NCI-H510A treated with DMSO at 0.1 percent for 48 hours (cell line): Measurements from ENCODE around the gene BRD4.
"Not testable (repeated sequence)": the region's sequence is repeated elsewhere in the genome, so short reads cannot be mapped to it uniquely, and the experiment has no call there.

Source experiments
- DNase-seq: peaks from one replicate; lab custom pipeline; 2025; lab: John Stamatoyannopoulos, UW

Gene BRD4

DNA sequence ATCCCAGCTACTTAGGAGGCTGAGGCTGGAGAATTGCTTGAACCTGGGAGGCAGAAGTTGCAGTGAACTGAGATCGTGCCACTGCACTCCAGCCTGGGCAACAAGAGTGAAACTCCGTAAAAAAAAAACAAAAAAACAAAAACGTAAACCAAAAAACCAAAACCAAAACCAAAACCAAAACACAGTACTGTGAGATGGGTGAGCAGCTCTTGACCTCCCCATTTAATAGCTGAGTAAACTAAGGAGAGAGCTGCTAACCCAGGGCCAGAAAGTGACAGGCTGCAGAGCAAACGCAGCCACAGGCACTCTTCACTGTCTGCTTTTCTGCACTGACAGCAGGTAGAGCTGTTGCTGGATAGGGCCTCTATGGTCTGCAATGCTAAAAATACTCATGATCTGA lies 27.7 kb upstream of the BRD4 start:
- DNase-seq: not testable (repeated sequence)

DNA sequence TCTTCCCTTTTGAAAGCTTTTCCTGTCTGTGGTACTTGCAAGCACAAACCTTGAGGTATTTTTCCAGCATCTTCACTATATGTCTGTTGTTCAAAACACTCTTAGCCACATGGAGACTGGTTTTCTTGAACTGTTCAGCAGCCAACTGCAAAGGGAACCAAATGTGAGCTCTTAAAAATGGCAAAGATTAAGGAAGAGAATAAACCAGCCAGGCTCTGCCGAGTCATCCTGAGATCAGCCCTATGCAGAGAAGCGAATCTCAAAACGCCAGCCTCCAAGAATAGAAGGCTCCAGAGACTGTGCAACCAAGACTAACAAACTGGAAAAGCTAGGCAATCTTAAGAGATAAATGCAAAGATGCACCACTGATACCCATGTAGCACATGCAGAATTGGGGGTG lies 26.6 kb upstream of the BRD4 start:
- no peak for DNase-seq

DNA sequence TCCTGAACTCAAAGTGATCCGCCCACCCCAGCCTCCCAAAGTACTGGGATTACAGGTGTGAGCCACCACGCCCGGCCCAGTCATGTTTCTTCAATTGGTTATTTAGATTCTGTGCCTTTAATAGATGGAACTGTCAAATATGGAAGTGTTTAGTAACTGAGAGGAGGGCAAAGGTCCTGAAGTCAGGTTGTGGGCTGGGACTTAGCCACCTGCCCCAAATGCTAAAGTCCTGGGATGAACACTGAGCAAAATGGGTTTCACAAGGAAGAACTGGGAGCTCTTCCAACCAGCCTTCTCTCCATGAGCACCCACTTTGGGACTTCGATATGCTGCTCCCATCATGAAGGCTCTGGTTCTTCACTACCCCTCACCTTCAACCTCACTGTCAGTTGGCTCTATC lies 25.6 kb upstream of the BRD4 start:
- DNase-seq: no peak

DNA sequence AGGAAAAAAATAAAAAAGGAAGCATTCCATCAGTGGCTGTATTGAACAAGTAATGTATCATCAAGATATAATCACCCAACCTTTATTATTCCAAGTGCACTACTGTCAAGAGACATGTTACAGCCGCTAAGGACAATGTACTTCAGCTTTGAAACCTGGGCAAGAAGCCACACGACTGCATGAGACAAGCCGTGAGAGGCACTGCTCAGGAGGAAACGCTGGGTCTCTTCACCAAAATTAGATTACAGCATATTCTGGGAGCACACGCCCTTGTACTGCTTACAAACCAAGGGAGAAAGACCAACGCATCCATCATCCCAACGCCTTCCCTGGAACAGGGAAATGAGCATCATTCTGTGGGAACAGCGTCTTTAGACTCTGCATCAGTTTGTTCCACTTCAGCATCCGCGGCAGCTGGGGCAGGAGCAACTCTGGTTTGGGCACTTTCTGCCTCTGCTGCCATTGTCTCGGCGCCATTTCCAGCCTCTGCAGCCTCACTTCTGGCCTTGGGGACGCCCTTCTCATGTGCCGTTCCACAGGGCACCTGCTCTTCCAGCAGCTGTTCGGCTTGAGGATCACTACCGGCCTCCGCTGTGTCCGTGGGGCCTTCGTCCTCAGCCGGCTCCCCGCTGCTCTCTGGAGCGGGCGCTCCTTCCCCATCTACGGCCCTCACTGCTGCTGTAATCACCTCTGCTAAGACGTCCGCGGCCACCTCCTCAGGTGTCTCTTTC lies 22.4 kb upstream of the BRD4 start:
- DNase-seq: no peak

DNA sequence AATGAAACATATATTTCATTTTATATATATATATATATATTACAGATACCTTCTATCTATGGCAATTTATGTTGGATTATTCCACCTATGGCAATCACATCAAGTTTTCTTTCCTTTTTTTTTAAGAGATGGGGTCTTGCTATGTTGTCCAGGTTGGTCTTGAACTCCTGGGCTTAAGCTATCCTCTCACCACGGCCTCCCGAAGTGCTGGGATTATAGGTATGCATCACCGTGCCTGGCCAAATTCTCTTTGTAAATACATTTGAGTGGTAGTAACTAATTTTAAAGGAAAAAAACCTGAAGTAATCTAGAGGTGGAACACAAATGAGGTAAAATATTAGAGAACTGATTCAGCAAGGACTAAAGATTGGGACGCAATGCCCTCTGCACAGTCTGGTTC lies 21.6 kb upstream of the BRD4 start:
- DNase-seq: no peak

DNA sequence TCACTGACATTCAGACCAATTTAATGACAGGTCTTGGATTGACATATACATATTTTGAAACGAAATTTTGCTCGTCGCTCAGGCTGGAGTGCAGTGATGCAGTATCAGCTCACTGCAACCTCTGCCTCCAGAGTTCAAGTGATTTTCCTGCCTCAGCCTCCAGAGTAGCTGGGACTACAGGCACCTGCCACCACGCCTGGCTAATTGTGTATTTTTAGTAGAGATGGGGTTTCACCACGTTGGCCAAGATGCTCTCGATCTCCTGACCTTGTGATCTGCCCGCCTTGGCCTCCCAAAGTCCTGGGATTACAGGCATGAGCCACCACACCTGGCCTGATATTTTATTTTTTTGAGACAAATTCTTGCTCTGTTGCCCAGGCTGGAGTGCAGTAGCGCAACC lies 20.2 kb upstream of the BRD4 start:
- not testable (repeated sequence) for DNase-seq

DNA sequence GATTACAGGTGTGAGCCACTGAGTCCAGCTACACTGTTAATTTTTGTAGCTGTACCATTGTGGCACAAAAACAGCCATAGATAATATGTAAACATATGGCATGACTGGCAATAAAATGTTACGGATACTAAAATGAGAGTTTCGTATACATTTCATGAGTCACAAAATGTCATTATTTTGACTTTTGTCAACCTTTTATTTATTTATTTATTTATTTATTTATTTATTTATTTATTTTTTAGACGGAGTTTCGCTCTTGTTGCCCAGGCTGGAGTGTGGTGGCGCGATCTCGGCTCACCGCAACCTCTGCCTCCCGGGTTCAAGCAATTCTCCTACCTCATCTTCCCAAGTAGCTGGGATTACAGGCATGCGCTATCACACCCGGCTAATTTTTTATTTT lies 9.0 kb upstream of the BRD4 start:
- DNase-seq: not testable (repeated sequence)

DNA sequence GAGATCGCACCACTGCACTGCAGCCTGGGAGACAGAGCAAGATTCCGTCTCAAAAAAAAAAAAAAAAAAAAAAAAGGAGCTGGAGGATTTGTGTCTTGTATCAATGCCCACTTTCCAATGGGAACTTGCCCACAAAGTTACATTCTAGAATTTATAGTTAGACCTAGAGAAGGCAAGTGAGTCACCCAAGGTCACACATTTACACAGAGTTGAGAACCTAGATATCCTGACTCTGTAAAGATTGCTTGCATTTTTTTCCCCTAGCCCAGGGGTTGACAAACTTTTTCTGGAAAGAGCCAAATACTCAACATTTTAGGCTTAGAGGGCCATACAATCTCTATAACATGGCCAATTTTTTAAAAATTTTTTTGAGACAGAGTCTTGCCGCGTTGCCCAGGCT lies 7.7 kb upstream of the BRD4 start:
- no peak for DNase-seq

DNA sequence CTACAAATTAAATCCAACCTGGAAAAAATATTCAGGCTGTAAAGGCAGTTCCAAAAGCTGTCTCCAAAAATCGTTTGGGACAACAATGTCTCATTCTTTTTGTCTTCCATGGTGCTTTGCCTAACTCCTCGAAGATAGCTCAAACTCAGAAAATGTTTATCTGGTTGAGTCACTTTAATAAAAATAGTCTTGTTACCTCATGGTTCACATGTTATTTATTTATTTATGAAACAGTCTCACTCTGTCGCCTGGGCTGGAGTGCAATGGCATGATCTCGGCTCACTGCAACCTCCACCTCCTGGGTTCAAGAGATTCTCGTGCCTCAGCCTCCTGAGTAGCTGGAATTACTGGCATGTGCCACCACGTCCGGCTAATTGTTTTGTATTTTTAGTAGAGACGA lies 4.9 kb upstream of the BRD4 start:
- DNase-seq: no peak

DNA sequence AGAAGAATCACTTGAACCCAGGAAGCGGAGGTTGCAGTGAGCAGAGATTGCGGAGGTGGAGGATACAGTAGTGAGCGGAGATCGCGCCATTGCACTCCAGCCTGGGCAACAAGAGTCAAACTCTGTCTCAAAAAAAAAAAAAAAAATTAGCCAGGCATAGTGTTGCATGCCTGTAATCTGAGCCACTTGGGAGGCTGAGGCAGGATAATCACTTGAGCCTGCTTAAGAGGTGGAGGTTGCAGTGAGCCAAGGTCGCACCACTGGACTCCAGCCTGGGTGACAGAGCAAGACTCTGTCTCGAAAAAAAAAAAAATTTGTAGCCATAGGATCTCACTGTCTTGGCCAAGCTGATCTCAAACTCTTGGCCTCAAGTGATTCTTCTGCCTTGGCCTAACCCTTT lies 3.7 kb upstream of the BRD4 start:
- DNase-seq: peak; percentile 15

DNA sequence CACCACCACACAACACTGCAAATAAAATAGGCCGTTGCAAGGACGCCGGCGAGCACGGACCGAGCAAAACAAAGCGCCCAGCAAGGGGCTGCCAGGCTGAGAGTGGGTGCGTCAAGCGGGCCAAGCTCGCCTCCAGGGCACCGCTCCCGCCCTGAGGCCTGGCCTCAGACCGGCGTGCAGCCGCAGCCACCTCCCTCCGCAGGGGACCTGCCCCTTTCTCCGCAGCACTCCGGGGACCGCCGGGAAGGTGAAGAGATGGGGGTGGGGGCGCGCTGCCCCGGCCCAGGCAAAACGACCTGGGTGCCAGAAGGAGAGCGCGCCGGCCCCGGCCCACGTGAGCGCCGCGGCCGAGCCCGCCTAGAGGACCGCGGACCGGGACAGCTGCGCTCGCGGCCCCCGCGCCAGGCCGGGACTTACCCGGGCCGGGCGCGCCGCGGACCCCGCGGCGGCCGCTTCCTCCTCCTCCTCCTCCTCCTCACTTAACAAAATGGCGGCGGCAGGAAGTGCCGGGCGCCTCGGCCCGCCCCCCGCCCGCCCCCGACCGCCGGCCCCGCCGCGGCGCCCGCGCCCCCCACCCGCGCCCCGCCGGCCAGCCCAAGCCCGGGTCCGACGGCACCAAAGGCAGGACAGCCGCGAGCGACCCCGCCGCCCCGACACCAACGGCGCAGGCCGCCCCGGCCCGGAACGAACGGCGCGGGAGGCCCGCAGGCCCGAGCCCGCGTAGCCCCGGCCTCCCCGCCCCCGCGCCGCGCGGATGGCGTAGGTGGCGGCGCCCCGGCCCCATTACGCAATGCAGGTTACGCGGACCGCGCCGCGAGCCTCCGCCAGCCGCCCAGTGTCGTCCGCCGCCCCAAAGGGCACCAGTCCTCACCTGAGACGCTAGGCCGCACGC lies 674 bp downstream of the BRD4 start:
- DNase-seq: peak; percentile 15

DNA sequence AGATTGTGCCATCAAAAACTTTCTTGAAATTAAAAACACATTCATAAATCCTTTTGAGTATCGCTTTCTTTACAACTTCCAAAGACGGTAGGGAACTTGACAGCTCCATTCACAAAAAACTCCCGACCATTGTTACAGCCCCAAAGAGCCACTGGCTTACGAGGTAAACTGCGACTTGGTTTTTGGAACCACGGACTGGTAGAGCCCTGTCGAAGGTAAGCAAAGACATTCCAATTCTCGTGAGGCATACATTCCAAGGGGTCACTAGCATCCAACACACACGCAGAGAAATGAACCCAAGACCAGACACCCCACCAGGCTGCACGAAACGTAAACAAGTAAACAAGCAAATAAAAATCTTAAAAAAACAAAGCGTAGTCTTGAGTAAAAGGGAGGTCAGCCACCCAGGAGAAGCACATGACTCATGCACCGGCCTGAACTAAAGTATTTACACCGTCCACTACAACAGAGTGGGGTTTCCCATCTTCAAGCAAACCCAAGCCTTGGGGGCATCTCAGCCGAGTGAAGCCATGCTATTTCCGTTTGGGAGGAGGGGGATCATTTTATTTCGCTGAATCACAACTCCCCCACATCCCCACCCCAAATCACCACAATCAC lies 1.4 kb downstream of the BRD4 start:
- no peak for DNase-seq

DNA sequence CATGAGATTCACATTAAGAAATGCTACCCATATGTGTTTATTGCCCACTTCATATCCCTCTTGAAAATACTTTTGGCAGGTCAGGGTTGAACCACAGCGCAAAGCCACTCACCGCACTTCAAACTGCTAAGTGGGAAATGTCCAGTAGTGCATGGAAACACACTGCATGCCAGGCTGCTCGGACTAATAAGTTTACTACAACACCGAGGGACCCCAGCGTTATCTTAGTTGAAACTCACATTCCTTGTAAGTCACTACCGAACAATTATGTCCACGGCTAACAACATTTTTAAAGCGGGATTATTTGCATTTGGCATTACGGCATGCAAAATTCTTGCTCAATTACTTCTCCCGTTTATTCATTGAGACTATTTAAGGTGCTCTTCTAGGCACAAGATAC lies 4.0 kb downstream of the BRD4 start:
- peak; percentile 32 for DNase-seq

DNA sequence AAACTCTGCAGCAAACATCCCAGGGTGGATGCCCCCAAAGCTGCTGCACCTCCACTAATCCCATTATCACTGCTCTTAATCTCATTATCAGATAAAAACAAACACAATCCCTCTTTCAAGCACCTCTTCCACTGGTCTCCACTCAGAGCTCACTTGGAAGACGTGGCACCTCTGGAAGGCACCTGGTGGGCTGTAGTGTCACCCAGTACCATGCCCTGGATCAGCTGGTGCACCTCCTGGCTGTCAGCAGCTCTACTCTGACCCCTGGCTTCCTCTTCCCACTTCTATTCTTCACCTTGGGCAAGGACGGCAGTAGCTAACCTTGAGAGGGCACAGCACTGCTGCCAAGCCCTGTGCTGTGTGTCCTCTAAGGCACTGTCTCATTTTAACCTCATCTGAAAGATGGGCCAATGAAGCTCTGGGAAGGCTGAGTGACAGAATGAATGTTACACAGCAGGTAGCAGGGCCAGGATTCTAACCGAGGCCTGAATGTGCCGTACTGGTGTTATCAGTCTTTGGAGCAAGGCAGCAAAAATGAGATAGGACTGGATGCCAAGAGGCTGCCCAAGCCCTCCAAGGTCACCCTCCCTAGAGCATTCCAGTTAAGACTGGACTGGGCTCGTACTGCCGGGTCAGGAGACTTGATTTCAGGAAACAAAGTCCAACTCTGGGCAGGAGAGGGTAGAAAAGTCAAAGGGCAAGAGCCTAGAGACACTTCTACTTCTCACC lies 7.4 kb downstream of the BRD4 start:
- no peak for DNase-seq

DNA sequence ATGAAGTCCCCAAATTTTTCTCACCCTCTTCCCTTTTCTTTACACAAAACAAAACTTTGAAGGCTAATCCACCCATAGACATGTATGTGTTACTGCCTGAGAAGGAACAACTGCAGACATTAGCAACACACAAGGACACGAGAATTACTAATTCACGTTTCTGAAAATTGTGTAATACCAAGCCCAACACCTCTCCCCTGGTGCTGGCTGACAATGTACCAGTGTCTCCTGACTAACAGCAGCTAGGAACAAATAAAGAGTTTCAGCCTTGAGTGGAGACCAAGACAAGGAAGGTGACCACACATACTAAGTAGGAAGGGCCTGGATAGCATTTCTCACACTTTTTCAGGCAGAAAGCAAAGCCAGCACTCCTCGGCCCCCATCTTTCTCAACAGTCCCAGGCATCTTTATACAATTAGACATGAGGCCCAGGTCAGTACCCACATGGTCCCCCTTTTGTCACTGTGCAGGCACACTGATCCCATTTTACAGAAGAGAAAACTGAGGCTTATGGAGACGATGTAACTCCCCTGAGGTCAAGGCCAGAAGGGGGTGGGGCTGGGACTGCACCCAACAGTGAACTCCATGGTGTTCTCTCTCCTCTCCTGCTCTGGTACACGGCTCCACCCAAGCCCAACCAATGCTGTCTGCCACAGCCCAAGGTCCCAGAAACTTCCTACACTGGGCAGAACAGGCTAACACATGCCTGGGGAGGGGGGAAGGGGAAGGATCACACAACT lies 8.7 kb downstream of the BRD4 start:
- no peak for DNase-seq

DNA sequence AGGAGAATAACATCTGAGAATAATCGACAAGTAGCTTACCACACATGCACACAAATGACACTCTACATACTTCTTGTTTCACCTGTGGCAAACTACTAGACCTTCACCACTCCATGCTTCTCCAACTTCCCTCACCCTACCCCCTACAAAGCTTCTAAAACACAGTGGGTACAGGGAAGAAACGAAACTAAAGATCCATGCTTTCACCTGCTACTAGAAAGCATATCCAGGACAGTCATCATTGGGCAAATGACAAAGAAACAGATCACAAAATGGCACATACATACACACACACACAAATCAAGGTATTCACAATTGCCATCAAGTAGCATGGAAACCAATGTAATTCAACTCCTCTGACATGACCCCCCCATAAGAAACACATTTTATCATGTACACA lies 10.6 kb downstream of the BRD4 start:
- no peak for DNase-seq

DNA sequence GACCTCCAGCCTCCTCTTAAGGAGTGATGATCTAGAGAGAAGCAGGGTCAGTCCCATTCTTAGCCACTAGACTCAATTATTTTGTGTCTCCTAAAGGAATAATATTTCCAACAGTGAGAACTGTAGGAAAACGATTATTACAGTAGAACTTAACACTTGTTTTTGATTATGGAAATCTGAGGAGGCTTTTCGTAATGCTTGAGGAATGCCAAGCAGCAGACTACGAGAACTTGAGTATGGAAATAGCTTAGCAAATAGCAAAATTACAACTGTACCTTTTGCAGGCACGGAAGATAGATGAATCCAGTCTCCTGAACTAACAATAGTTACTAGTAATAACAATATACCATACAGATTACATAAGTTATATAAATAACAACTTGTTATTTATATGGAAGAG lies 12.2 kb downstream of the BRD4 start:
- DNase-seq: no peak

DNA sequence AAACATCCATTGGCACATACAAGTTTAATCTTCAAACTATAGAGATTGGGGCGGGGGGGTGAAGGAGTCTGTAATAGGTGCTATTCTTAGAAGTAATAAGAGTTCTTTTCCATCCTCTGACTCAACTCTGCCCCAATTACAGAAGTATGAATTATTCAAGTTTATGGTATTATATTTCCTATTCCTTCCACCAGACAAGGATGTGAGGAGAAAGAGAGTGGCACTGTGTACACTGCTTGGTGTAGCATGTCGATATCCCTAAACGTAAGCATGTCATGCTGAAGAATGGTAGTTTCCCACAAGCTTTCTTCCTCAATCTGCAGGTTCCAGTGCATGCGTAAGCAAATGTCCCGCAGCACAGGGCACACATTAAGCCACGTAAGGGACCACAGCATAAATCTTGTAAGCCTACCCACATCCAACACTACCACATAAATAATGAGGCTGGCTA lies 14.1 kb downstream of the BRD4 start:
- no peak for DNase-seq

DNA sequence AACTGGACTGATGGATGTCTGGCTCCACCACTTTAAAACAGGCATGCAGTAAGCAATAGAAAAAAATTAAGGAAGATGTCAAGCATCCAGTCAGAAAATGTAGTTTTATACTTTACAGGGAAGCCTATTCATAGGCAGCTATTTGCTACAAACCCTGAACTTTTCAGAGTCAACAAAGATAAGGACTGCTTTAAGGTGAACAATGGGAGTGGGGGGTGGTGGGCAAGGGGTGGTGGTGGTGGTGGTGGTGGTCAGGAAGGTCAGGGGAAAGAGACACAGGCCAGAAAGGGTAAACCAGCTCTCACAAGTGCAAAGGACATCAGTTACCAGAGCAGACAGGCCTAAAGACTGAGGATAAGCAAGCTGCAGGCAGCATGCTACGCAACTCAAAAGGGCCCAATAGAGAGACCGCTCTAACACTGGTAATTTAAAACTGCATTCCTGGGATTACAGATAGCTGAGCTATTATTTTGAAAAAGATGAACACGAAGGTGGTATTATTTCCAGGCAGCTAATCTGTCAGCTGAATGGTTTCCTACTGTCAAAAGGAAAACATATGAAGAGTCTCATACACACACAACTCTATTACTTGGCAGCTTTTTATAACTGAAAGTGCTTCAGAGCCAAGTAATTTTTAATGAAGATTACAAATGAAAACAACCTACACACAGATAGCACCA lies 14.8 kb downstream of the BRD4 start:
- no peak for DNase-seq

DNA sequence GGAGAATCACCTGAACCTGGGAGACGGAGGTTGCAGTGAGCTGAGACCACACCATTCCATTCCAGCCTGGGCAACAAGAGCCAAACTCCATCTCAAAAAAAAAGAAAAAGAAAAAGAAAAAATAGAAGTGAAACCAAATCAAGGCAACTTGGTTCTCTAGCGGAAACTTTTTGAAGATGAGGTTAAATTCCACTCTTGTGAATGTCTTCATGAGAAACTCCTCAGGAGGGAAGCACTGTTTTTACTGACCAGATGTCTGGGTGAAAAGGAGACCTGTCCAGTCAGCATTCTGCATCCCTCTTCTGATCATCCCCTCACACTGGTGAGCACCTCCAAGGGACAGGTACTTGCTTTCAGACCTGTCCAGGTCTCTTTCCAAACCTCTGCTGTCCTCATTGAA lies 15.8 kb downstream of the BRD4 start:
- DNase-seq: no peak

DNA sequence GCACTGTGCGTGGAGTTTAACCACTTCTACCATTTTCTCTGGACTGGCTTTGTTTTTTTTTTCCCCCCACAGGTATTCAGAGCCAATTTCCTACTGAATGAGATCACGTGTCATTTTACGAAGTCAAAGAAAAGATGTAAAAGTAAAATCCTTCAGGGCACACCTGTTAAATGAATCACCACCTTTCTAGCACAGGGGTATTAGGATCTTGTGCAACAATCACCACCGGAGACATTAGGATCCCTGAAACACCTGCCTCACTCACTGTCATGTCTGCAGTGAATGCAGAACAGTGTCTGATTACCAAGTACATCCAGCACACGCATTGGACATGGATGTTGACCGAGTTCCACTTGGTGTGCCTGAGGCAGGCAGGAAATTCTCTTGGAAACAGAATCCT lies 17.2 kb downstream of the BRD4 start:
- DNase-seq: peak; percentile 60
